ENCODE measurements around the gene RSPH6A. TPM values are rescaled to one million over a fixed set of nuclear protein-coding genes. Genes with fewer than 3 reads are reported as not detected.
A peak's percentile ranks its signal among the peaks of the same experiment; 100 is the strongest.
"Not testable (repeated sequence)": the region's sequence is repeated elsewhere in the genome, so short reads cannot be mapped to it uniquely, and the experiment has no call there.

RSPH6A gene
- total RNA-seq, 1 experiment from 2014 or later, result 0.39 TPM

DNA sequence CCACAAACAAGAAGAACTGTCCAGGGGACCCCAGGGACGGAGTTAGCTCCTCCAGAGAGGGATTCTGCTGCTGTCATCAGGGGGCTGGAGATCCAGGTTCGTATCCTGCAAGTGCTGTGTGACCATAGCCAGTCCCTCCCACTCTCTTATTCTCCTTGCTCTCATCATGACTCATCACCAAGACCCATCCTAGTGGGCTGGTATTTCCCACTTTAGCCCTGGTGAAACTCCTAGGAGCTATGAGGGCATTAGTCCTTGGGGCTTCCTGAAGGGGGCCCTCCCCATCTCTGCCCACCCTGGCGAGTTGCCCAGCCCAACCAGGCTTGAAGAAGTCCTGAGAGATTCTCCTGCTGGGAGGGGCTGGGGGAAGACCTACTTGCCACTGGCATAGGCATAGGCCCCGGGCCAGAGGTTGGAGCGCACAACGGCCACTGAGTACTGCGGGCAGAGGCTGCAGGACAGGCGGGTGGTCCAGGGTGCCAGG is 15.0 kb downstream of the RSPH6A start:
- Histone ChIP-seq H3K79me2 (ENCODE audit: low read depth) (no peaks in the 10 kb centered on the region), H3K4me1 (replicated peaks; ENCODE audit: insufficient read depth) (peaks cover 13% of the 10 kb centered on the region), H4K20me1 (ENCODE audit: insufficient read depth) (no peaks in the 10 kb centered on the region), H3K27ac (no peak overlapping the region), H3K4me2 (peak overlapping the region; percentile 44; the same call in 1 of the 2 replicates), H3K36me3 (ENCODE audit: low read depth) (no peaks in the 10 kb centered on the region), H3F3A (ENCODE audit: insufficient read depth, low read depth) (peaks cover 25% of the 10 kb centered on the region; the same call in 1 of the 2 replicates), H3K9me2 (ENCODE audit: insufficient read depth) (no peaks in the 10 kb centered on the region), H2AFZ (no peak overlapping the region), H3K4me3 (no peak overlapping the region), H3K9me3 (ENCODE audit: insufficient read depth, low read depth) (no peaks in the 10 kb centered on the region), H3K27me3 (ENCODE audit: insufficient read depth, low read depth) (no peaks in the 10 kb centered on the region)
- CTCF ChIA-PET, result interaction anchor here (0.7 to 1.6 kb wide), 5 partner anchors 9 to 158 kb away, joined by 3 to 21 read pairs (median 4); partner anchors contain the start of gene DMPK
- no TSS peak for BruUV-seq (replicated peaks)
- intact Hi-C loops (cut with micrococcal nuclease; ENCODE audit: unreplicated experiment), result no loop called here
- peak in 1 of 2 experiments; percentile 59 for DNase-seq
- POLR2A ChIA-PET (ENCODE audit: unreplicated experiment), result no interaction called here
- TF ChIP-seq, protein P1, sequence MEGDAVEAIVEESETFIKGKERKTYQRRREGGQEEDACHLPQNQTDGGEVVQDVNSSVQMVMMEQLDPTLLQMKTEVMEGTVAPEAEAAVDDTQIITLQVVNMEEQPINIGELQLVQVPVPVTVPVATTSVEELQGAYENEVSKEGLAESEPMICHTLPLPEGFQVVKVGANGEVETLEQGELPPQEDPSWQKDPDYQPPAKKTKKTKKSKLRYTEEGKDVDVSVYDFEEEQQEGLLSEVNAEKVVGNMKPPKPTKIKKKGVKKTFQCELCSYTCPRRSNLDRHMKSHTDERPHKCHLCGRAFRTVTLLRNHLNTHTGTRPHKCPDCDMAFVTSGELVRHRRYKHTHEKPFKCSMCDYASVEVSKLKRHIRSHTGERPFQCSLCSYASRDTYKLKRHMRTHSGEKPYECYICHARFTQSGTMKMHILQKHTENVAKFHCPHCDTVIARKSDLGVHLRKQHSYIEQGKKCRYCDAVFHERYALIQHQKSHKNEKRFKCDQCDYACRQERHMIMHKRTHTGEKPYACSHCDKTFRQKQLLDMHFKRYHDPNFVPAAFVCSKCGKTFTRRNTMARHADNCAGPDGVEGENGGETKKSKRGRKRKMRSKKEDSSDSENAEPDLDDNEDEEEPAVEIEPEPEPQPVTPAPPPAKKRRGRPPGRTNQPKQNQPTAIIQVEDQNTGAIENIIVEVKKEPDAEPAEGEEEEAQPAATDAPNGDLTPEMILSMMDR (conservative IDR thresholded peaks at IDR 0.05), result no peak
- TF ChIP-seq EZH2 (IDR thresholded peaks at IDR 0.05; ENCODE audit: low read depth), result no peak

DNA sequence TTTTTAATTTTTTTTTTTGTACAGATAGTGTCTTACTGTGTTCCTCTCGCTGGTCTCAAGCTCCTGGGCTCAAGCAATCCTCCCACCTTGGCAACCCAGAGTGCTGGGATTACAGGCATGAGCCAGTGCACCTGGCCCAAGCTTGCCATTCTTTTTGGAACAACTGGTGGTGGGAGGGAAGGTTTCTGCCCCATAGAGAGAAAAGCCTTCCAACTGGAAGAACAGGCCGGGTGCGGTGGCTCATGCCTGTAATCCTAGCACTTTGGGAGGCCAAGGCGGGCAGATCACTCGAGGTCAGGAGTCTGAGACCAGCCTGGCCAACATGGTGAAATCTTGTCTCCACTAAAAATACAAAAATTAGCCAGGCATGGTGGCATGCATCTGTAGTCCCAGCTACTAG is 15.6 kb downstream of the RSPH6A start:
- intact Hi-C loops (cut with micrococcal nuclease; ENCODE audit: unreplicated experiment), result loop anchor here (1.0 kb wide), 1 partner anchor 29 kb away; no protein-coding TSS in a partner anchor
- H3K4me2 ChIP-seq, result peak overlapping the region; percentile 44

DNA sequence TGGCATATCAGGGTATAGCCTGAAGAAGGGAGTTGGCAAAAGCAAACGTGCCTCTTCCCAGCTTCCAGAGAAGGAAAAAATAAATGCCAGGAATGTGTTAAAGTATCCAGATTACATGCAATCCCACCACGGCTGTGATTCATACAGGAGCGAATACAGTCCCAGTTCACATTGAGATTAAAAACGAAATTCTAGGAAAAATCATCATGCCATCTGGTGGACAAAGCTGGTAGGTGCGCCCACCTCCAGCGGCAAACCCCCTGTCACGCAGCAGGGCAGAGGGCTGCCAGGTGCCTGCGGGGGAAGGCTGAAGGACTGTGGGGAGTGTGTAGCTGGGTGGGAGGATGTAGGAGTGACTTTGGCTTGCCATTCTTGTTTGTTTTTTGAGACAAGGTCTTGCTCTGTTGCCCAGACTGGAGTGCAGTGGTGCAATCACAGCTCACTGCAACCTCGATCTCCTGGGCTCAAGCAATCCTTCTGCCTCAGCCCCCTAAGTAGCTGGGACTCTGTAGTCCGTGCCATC is 16.1 kb downstream of the RSPH6A start:
- Histone ChIP-seq H3K4me3 (no peak overlapping the region), H3K9me2 (ENCODE audit: insufficient read depth) (no peaks in the 10 kb centered on the region), H3F3A (ENCODE audit: insufficient read depth, low read depth) (peaks cover 22% of the 10 kb centered on the region; the same call in 1 of the 2 replicates), H3K4me2 (peak overlapping the region; percentile 44), H3K27ac (0 out of 2 replicates have a peak overlapping the region, but pooled peaks have one; percentile 1), H3K36me3 (ENCODE audit: low read depth) (no peaks in the 10 kb centered on the region), H3K4me1 (replicated peaks; ENCODE audit: insufficient read depth) (peaks cover 13% of the 10 kb centered on the region), H4K20me1 (ENCODE audit: insufficient read depth) (no peaks in the 10 kb centered on the region), H3K79me2 (ENCODE audit: low read depth) (no peaks in the 10 kb centered on the region), H3K9me3 (ENCODE audit: insufficient read depth, low read depth) (no peaks in the 10 kb centered on the region), H3K27me3 (ENCODE audit: insufficient read depth, low read depth) (no peaks in the 10 kb centered on the region), H2AFZ (no peak overlapping the region)
- POLR2A ChIA-PET (ENCODE audit: unreplicated experiment), result interaction anchor here (0.6 to 1.3 kb wide), 3 partner anchors 30 to 84 kb away, joined by 3 to 10 read pairs (median 6); partner anchors contain the start of gene SIX5
- intact Hi-C loops (cut with micrococcal nuclease; ENCODE audit: unreplicated experiment), result loop anchor here (1.0 kb wide), 1 partner anchor 29 kb away; no protein-coding TSS in a partner anchor
- peak; percentile 58 to 75 for DNase-seq
- TF ChIP-seq, protein P1 (conservative IDR thresholded peaks at IDR 0.05), result peak; percentile 95
- TF ChIP-seq EZH2 (IDR thresholded peaks at IDR 0.05; ENCODE audit: low read depth), result no peak
- no TSS peak for BruUV-seq (replicated peaks)
- CTCF ChIA-PET, result interaction anchor here (0.7 to 1.6 kb wide), 7 partner anchors 17 to 157 kb away, joined by 3 to 13 read pairs (median 4); partner anchors contain the start of genes DMPK and SIX5

More for the DNA sequence above, 15.6 kb downstream of the RSPH6A start:
- peak; percentile 52 to 61 for DNase-seq
- H3K4me3 ChIP-seq; H2AFZ ChIP-seq; H3K79me2 ChIP-seq (ENCODE audit: low read depth); H3K9me3 ChIP-seq (ENCODE audit: insufficient read depth, low read depth); BruUV-seq (replicated peaks); H3K9me2 ChIP-seq (ENCODE audit: insufficient read depth); H3K36me3 ChIP-seq (ENCODE audit: low read depth); H4K20me1 ChIP-seq (ENCODE audit: insufficient read depth); H3K27me3 ChIP-seq (ENCODE audit: insufficient read depth, low read depth): not testable (repeated sequence)
- H3F3A ChIP-seq (ENCODE audit: insufficient read depth, low read depth), result peaks cover 22% of the 10 kb centered on the region; the same call in 1 of the 2 replicates
- ChIA-PET POLR2A (ENCODE audit: unreplicated experiment) (interaction anchor here (0.6 to 1.3 kb wide), 3 partner anchors 30 to 84 kb away, joined by 3 to 10 read pairs (median 6); partner anchors contain the start of gene SIX5), CTCF (interaction anchor here (0.7 to 1.6 kb wide), 8 partner anchors 9 to 158 kb away, joined by 3 to 13 read pairs (median 4); partner anchors contain the start of genes DMPK and SIX5)
- H3K4me1 ChIP-seq (replicated peaks; ENCODE audit: insufficient read depth), result peaks cover 13% of the 10 kb centered on the region
- H3K27ac ChIP-seq, result 0 out of 2 replicates have a peak overlapping the region, but pooled peaks have one; percentile 1

Measured in PC-9 (cell line).